HepG2 (cell line): Measurements from ENCODE around the gene SHTN1. TPM values are rescaled to one million over a fixed set of nuclear protein-coding genes. Genes with fewer than 3 reads are reported as not detected.

Experiments
- ATAC-seq: fragments of 200-7000 bp; cut with Tn5 transposase; 3 replicates; pipeline ENCODE4 v1.9.1; 2020; ENCODE audit warnings: mild to moderate bottlenecking, moderate library complexity
- BruUV-seq: library from RNA; stranded (reverse); fragments of 400-500 nt; replicated peaks from 2 replicates; lab custom pipeline; 2021; lab: Mats Ljungman, UMichigan
- CTCF ChIA-PET: fragments of 300-600 bp; formaldehyde crosslinking; extraction: SDS; loops from one replicate; lab custom pipeline; 2021; ENCODE audit warnings: low total read pairs, inconsistent platforms, low intra/inter-chr PET ratio; lab: Yijun Ruan, JAX
- POLR2A ChIA-PET: fragments of 350-600 bp; sonication (Branson Sonifier 250); formaldehyde crosslinking; loops from one replicate; lab custom pipeline; 2020; ENCODE audit warnings: antibody characterized with exemption, inconsistent platforms; lab: Yijun Ruan, JAX
- DNase-seq: peaks from one replicate; pipeline ENCODE4 v3.0.0-alpha.2; 2015; ENCODE audit warnings: low spot score
- FAIRE-seq: peaks from 3 replicates; lab custom pipeline; 2011; peaks lifted over from hg19 to GRCh38; lab: Jason Lieb, UNC
- H2AFZ ChIP-seq: one replicate; pipeline ENCODE4 v1.6.1; 2011; ENCODE audit warnings: low read length, inconsistent platforms
- H3K27ac ChIP-seq: fragments of 300-600 bp; 3 replicates; pipeline ENCODE4 v1.8.0; 2011; ENCODE audit warnings: mixed run types, mild to moderate bottlenecking, mixed read lengths, low read length, inconsistent platforms; ENCODE audit not compliant: insufficient read depth; ENCODE audit errors: extremely low read length
- H3K27me3 ChIP-seq, 2 experiments: fragments of 200-600 bp in 1 of 2; 2 replicates in 1 of 2; 3 replicates in 1 of 2; pipeline versions ENCODE4 v1.6.0 to v1.8.0; 2011; ENCODE audit warnings: low read length in 2 of 2, mild to moderate bottlenecking in 2 of 2, moderate library complexity in 2 of 2, inconsistent platforms in 1 of 2; ENCODE audit not compliant: insufficient read depth in 2 of 2, control insufficient read depth in 1 of 2
- H3K36me3 ChIP-seq, 2 experiments: fragments of 200-600 bp in 1 of 2; replicated peaks in 1 of 2; 2 replicates in 1 of 2; 3 replicates in 1 of 2; pipeline versions ENCODE4 v1.5.1 to v1.8.0; 2011; ENCODE audit warnings: low read length in 2 of 2, inconsistent platforms in 1 of 2; ENCODE audit not compliant: insufficient read depth in 2 of 2, control insufficient read depth in 1 of 2
- H3K4me1 ChIP-seq: 2 replicates; pipeline ENCODE4 v1.5.1; 2012; ENCODE audit warnings: low read length, inconsistent platforms; ENCODE audit not compliant: insufficient read depth
- H3K4me2 ChIP-seq: 2 replicates; pipeline ENCODE4 v1.6.0; 2011; ENCODE audit warnings: low read depth, low read length, inconsistent platforms
- H3K4me3 ChIP-seq, 3 experiments: fragments of 200-600 bp in 1 of 3; sonication (generic), shearing (Covaris generic) in 1 of 3; replicated peaks in 1 of 3; 2 replicates each; pipeline ENCODE4 v1.5.1; 2011 to 2016; ENCODE audit warnings: low read length in 3 of 3, inconsistent platforms in 2 of 3, low read depth in 2 of 3, mild to moderate bottlenecking in 2 of 3, control low read depth in 1 of 3, mixed read lengths in 1 of 3; ENCODE audit not compliant: insufficient read depth in 1 of 3
- H3K79me2 ChIP-seq: one replicate; pipeline ENCODE4 v1.6.1; 2011; ENCODE audit warnings: low read length, inconsistent platforms; ENCODE audit not compliant: insufficient read depth
- H3K9ac ChIP-seq: 2 replicates; pipeline ENCODE4 v1.6.0; 2011; ENCODE audit warnings: mild to moderate bottlenecking, low read depth, low read length, inconsistent platforms; ENCODE audit not compliant: insufficient read depth
- H3K9me3 ChIP-seq: 2 replicates; pipeline ENCODE4 v1.5.1; 2012; ENCODE audit warnings: mild to moderate bottlenecking, low read length
- H4K20me1 ChIP-seq: 2 replicates; pipeline ENCODE4 v1.6.0; 2011; ENCODE audit warnings: inconsistent platforms, mild to moderate bottlenecking, low read length, moderate library complexity; ENCODE audit not compliant: insufficient read depth
- BHLHE40 ChIP-seq: IDR thresholded peaks from 2 replicates; pipeline ENCODE4 v1.6.1; 2011; ENCODE audit warnings: low read length, improper control_type of control experiment
- CSRNP2 ChIP-seq: sonication (generic); formaldehyde crosslinking; conservative IDR thresholded peaks from 2 replicates; pipeline ENCODE4 v1.8.0; 2022; ENCODE audit warnings: low read depth, missing genetic modification reagents
- E2F2 ChIP-seq: sonication (generic); formaldehyde crosslinking; IDR thresholded peaks from 2 replicates; pipeline ENCODE4 v1.4.0; 2020; ENCODE audit warnings: missing genetic modification reagents, borderline replicate concordance
- FOXK1 ChIP-seq: sonication (generic); formaldehyde crosslinking; IDR thresholded peaks from 2 replicates; pipeline ENCODE4 v1.4.0; 2020; ENCODE audit warnings: low read depth, missing genetic modification reagents, borderline replicate concordance
- KDM5B ChIP-seq: sonication (generic); formaldehyde crosslinking; IDR thresholded peaks from 2 replicates; pipeline ENCODE4 v1.4.0; 2020; ENCODE audit warnings: missing genetic modification reagents, mild to moderate bottlenecking, borderline replicate concordance
- MYC ChIP-seq: sonication (generic); formaldehyde crosslinking; IDR thresholded peaks from 2 replicates; pipeline ENCODE4 v1.9.0; 2021; ENCODE audit warnings: missing genetic modification reagents, borderline replicate concordance
- RFX3 ChIP-seq: IDR thresholded peaks from 2 replicates; pipeline ENCODE4 v1.6.1; 2016; ENCODE audit warnings: missing biosample characterization, missing genetic modification reagents
- TGIF2 ChIP-seq: IDR thresholded peaks from 2 replicates; pipeline ENCODE4 v1.6.1; 2016; ENCODE audit warnings: control low read depth, missing compliant biosample characterization
- ZNF713 ChIP-seq: sonication (generic); formaldehyde crosslinking; IDR thresholded peaks from 2 replicates; pipeline ENCODE4 v1.4.0; 2020; ENCODE audit warnings: mild to moderate bottlenecking, missing genetic modification reagents
- WGBS: methylation state at CpG from one replicate; pipeline ENCODE4 v1.1.6; 2017; ENCODE audit warnings: low lambda C conversion rate; 5-methylcytosine and 5-hydroxymethylcytosine counted together
- in situ Hi-C: cut with HindIII; loops from 2 replicates; pipeline ENCODE4 v1.10.0; 2017; ENCODE audit warnings: low pct_unique_long_range_greater_than_20kb; ENCODE audit not compliant: extremely low pct_ligation_motif_present
- intact Hi-C: fragments of 100-400 bp; cut with micrococcal nuclease; formaldehyde crosslinking; loops from one replicate; pipeline ENCODE4 v1.10.0; 2022; ENCODE audit not compliant: unreplicated experiment
- polyA plus RNA-seq, 8 experiments: library from polyadenylated mRNA; depleted of rRNA in 3 of 8; stranded (reverse) in 7 of 8; unstranded in 1 of 8; fragments of >200 nt; fragmentation: Illumina TruSeq in 4 of 8; extraction: Trizol in 4 of 8; gene quantifications; 2 replicates each; pipeline versions ENCODE4 v1.2.1 to v1.2.3, GENCODE V29; 2011 to 2016; ENCODE audit warnings: low read depth in 4 of 8, missing spikeins in 1 of 8, mixed read lengths in 1 of 8; ENCODE audit not compliant: insufficient read depth in 1 of 8
- total RNA-seq, 5 experiments: library from RNA; depleted of rRNA; stranded (reverse); fragments of >200 nt; fragmentation: Illumina TruSeq; extraction: Trizol; gene quantifications; 2 replicates each; pipeline ENCODE4 v1.2.3, GENCODE V29; 2016; ENCODE audit warnings: low read depth in 1 of 5
- TF ChIP-seq, protein P1 (sequence below): IDR thresholded peaks from 2 replicates; pipeline ENCODE4 v1.6.1; 2016; ENCODE audit warnings: low read depth, borderline replicate concordance

SHTN1 gene
- total and polyA plus RNA-seq, 2 of the 13 experiments (the other 11 are each of a cell fraction or from before 2014, with no cell fraction given): 11.3 to 15.6 TPM

DNA sequence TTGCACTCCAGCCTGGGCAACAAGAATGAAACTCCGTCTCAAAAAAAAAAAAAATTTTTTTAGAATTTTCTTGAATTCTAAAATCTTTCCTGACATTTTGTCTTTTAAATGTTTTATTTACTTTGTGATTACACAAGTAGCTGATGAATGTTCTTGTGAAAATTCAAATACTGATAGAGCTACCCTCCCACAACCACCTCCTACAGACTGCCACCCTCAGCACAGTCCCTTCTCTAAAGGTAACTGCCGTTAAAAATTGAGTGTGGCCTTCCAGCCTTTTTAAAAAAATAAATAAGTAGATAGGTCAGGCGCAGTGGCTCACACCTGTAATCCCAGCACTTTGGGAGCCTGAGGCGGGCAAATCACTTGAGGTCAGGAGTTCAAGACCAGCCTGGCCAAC is 140.6 kb downstream of the SHTN1 start (continued):
- TF ChIP-seq E2F2 (CRISPR knock-in tag): no peak
- no peak for TF ChIP-seq ZNF713 (CRISPR knock-in tag)
- no peak for TF ChIP-seq CSRNP2 (CRISPR knock-in tag)
- TF ChIP-seq FOXK1 (CRISPR knock-in tag): no peak
- TF ChIP-seq KDM5B (CRISPR knock-in tag): no peak

DNA sequence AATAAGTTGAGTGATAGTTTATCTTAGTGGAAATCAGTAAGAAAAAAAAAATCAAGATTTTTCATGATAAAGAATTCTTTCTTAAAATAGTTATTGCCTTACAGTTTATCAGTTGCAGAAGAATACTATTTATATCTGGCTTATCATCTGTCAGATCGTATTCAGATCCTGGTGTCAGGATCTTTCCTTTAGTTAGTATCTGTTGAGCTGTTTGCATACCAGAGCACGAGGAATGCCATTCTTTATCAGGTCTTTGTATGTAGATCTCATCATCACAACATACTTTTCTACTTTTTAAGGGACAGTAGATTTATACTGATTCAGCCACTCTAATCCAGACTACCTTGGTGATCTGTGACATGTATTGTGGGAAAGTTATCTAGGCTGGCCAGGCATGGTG is 143.2 kb downstream of the SHTN1 start:
- DNase-seq: no peak
- Histone ChIP-seq H4K20me1 (no peaks in the 10 kb centered on the region), H3K9ac (no peak overlapping the region), H3K9me3 (peaks cover 8% of the 10 kb centered on the region; the same call in 1 of the 2 replicates), H3K79me2 (no peaks in the 10 kb centered on the region), H2AFZ (no peak overlapping the region), H3K4me3 (no peak overlapping the region), H3K4me2 (no peak overlapping the region), H3K27me3 (no peaks in the 10 kb centered on the region; a peak in 1 of 5 replicates), H3K36me3 (no peaks in the 10 kb centered on the region), H3K27ac (no peak overlapping the region), H3K4me1 (no peaks in the 10 kb centered on the region)
- 4% methylated on average over 2 of the region's 2 CpGs for WGBS
- TF ChIP-seq, protein P1, sequence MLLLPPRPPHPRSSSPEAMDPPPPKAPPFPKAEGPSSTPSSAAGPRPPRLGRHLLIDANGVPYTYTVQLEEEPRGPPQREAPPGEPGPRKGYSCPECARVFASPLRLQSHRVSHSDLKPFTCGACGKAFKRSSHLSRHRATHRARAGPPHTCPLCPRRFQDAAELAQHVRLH: no peak
- no peak for TF ChIP-seq RFX3 (CRISPR knock-in tag)
- TF ChIP-seq MYC (CRISPR knock-in tag): no peak
- no peak for TF ChIP-seq BHLHE40
- no peak for TF ChIP-seq TGIF2
- no peak for ATAC-seq
- FAIRE-seq: no peak
- intact Hi-C loops: no loop called here
- in situ Hi-C loops: no loop called here
- no TSS peak for BruUV-seq
- ChIA-PET POLR2A (no interaction called here), CTCF (no interaction called here)
